Activated T-cell treated with anti-CD3 and anti-CD28 coated beads, Interleukin-2, amount 50 U/mL, for 4 hours (primary cell): Measurements from ENCODE around the gene ENHO. TPM values are rescaled to one million over a fixed set of nuclear protein-coding genes. Genes with fewer than 3 reads are reported as not detected.

ENCODE experiments used
- ATAC-seq, 2 donors: fragments of 200-7000 bp; cut with Tn5 transposase; one replicate each; pipeline ENCODE4 v1.10.0; 2021
- DNase-seq: peaks from one replicate; pipeline ENCODE4 v3.0.0-alpha.2; 2020
- H3K27me3 Mint-ChIP-seq: one replicate; pipeline ENCODE4 v1.8.0; 2021; ENCODE audit warnings: low read depth, mixed read lengths
- H3K36me3 Mint-ChIP-seq: one replicate; pipeline ENCODE4 v1.8.0; 2022; ENCODE audit warnings: mixed read lengths; ENCODE audit not compliant: insufficient read depth
- H3K4me1 Mint-ChIP-seq: one replicate; pipeline ENCODE4 v1.8.0; 2021; ENCODE audit warnings: low read depth, mixed read lengths
- H3K4me3 Mint-ChIP-seq: one replicate; pipeline ENCODE4 v1.8.0; 2021; ENCODE audit warnings: mild to moderate bottlenecking, moderate library complexity, mixed read lengths
- H3K9me3 Mint-ChIP-seq: one replicate; pipeline ENCODE4 v1.8.0; 2021; ENCODE audit warnings: mixed read lengths
- total RNA-seq, 3 donors: library from RNA; stranded (reverse); gene quantifications; one replicate each; pipeline ENCODE4 v1.2.1, GENCODE V29; 2021

The ENHO gene
- total RNA-seq, 3 donors from 2014 or later = not detected

DNA sequence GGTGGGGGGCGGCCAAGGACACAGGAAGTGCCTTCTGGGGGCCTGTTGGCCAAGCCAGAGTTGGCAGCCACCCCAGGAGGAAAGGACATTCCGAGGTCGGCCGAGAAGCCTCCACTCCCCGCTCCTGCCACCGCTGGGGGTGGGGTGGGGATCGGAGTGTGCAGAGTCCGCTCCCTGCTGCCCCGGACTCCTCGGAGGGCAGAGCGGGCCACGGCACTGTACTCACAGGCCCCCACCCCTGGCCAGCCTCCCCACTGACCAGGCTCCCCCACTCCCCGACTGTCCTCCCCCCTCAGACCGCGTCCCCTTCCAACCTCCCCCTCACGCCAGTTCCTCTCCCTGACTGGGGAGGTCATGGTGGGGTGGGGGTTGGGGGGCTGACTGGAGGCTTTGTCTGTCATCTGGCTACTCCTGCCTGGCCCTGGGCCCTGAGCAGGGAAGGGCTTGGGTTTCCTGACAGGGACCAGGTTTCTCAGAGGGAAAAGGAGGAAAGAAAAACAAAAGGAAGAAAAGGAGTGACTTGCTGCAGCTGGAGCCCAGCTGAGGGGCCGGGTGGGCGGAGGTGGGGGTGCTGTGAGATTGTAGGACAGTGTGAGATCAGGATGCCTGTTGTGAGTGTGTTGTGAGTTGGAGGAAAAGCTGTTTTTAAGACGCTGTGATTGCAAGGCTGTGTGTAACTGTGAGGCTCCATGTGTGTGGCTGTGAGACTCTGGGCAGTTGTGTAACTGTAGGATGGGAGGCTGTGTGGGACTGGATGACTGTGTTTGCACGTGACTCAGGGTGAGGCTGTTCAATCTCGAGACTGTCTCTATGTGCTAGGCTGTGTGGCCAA lies 37.0 kb upstream of the ENHO start:
- H3K4me3 Mint-ChIP-seq = no peak overlapping the region
- ATAC-seq = peak; percentile 38 to 53
- H3K36me3 Mint-ChIP-seq = no peaks in the 10 kb centered on the region
- H3K27me3 Mint-ChIP-seq = peaks cover 46% of the 10 kb centered on the region
- peaks cover 3% of the 10 kb centered on the region for H3K9me3 Mint-ChIP-seq
- DNase-seq = no peak
- no peaks in the 10 kb centered on the region for H3K4me1 Mint-ChIP-seq

GRCh38 chr9:34558919-34559623 lies 36.3 kb upstream of the ENHO start:
- Mint-ChIP-seq H3K4me1 (no peaks in the 10 kb centered on the region), H3K9me3 (peaks cover 3% of the 10 kb centered on the region)

DNA sequence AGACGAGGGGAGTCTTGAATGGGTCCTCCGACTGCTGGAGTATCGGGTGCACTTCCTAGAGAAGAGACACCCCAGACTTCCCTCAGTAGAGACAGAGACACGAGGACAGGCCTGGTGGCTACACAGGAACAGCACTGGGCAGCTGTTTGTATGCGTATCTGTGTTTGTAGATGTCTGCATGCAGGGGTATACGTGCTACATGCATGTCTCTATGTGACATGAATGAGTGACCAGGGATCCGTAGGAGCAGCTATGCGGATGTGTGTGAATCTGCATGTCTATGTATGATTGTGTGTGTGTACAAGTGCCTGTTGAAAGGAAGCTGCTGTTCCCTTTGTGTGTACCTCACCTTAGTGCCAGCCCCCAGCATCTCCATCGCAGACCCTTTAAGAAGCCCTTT lies 35.6 kb upstream of the ENHO start:
- Mint-ChIP-seq H3K4me3 (no peak overlapping the region), H3K4me1 (no peaks in the 10 kb centered on the region), H3K9me3 (peaks cover 3% of the 10 kb centered on the region), H3K36me3 (no peaks in the 10 kb centered on the region), H3K27me3 (peaks cover 37% of the 10 kb centered on the region)
- no peak for DNase-seq
- no peak for ATAC-seq

More at GRCh38 chr9:34558919-34559623, 36.3 kb upstream of the ENHO start:
- Mint-ChIP-seq H3K36me3 (no peaks in the 10 kb centered on the region), H3K4me3 (no peak overlapping the region), H3K27me3 (peaks cover 44% of the 10 kb centered on the region)
- ATAC-seq (no peak), DNase-seq (no peak)

- no peaks in the 10 kb centered on the region for H3K4me1 Mint-ChIP-seq
- H3K27me3 Mint-ChIP-seq = peaks cover 31% of the 10 kb centered on the region
- peaks cover 3% of the 10 kb centered on the region for H3K9me3 Mint-ChIP-seq
- DNase-seq = no peak
- no peak overlapping the region for H3K4me3 Mint-ChIP-seq
- no peaks in the 10 kb centered on the region for H3K36me3 Mint-ChIP-seq
- no peak for ATAC-seq
These were observed 34.9 kb upstream of the ENHO start for GRCh38 chr9:34557426-34558321.

DNA sequence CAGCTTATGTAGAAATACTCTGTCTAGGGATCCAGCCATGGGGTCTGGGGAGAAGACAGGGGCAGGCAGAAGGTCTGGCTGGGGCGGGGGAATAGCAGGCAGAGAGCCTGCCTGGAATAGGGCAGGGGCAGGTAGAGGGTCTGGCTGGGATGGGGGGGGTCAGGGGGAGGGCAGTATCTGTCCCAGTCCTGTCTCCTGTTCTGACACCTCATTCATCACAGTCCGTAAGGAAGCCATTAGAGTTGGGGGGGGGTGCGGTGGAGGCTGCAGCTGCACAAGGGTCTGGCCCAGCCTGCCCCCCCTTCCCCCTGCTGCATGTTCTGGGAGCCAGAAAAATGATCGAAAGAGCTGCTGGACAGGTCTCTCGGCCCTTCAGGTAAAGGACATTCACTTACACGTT lies 34.2 kb upstream of the ENHO start:
- Mint-ChIP-seq H3K36me3 (no peaks in the 10 kb centered on the region), H3K4me1 (no peaks in the 10 kb centered on the region), H3K27me3 (peaks cover 31% of the 10 kb centered on the region), H3K4me3 (no peak overlapping the region), H3K9me3 (peaks cover 3% of the 10 kb centered on the region)
- DNase-seq (no peak), ATAC-seq (no peak)

GRCh38 chr9:34555936-34556525 lies 33.2 kb upstream of the ENHO start:
- DNase-seq (no peak), ATAC-seq (no peak)
- no peaks in the 10 kb centered on the region for H3K9me3 Mint-ChIP-seq

DNA sequence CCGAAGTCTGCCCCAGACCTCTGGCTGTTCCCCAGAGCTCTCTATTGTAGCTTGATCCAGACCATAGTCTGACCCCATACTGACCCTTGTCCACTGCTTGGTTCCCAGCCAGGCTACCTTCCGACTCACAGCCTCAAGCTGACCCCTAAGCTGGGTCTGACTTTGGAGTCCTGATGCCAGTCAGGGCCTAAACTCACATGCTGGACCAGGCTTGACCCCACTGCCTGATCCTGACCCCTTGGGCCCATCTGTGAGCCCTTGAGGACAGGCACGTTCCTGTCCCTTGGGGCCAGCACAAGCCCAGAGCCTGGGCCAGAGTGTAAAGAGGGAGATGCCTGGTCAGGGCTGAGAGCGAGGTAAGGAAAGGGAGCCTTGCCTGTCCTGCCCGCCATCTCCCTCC lies 32.7 kb upstream of the ENHO start:
- Mint-ChIP-seq H3K9me3 (no peaks in the 10 kb centered on the region), H3K4me3 (no peak overlapping the region), H3K36me3 (no peaks in the 10 kb centered on the region), H3K4me1 (no peaks in the 10 kb centered on the region), H3K27me3 (peaks cover 31% of the 10 kb centered on the region)
- no peak for ATAC-seq
- DNase-seq = no peak

More at GRCh38 chr9:34555936-34556525, 33.2 kb upstream of the ENHO start:
- Mint-ChIP-seq H3K36me3 (no peaks in the 10 kb centered on the region), H3K4me3 (no peak overlapping the region), H3K4me1 (no peaks in the 10 kb centered on the region), H3K27me3 (peaks cover 31% of the 10 kb centered on the region)

DNA sequence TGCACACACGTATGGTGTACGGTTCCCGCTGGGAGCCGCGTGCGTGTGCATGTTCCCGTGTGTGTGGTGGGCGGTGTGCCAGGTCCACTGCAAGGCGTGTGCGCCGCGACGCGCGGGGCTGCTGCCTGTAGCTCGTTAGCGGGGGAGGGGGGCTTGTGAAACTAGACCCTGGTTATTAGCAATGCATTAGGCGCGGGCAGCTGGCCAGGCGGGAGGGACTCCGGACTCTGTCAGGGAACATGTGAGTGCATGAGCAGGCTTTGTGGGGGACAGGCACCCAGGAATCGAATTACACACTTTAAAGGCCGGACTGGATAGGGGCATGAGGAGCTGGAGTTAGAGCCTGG lies 32.2 kb upstream of the ENHO start:
- H3K4me1 Mint-ChIP-seq = no peaks in the 10 kb centered on the region
- DNase-seq = no peak
- no peaks in the 10 kb centered on the region for H3K9me3 Mint-ChIP-seq
- H3K4me3 Mint-ChIP-seq = no peak overlapping the region
- no peak for ATAC-seq
- peaks cover 26% of the 10 kb centered on the region for H3K27me3 Mint-ChIP-seq
- H3K36me3 Mint-ChIP-seq = no peaks in the 10 kb centered on the region

- Mint-ChIP-seq H3K4me3 (no peak overlapping the region), H3K27me3 (peaks cover 24% of the 10 kb centered on the region)
These were observed 31.6 kb upstream of the ENHO start for GRCh38 chr9:34554211-34555001.

DNA sequence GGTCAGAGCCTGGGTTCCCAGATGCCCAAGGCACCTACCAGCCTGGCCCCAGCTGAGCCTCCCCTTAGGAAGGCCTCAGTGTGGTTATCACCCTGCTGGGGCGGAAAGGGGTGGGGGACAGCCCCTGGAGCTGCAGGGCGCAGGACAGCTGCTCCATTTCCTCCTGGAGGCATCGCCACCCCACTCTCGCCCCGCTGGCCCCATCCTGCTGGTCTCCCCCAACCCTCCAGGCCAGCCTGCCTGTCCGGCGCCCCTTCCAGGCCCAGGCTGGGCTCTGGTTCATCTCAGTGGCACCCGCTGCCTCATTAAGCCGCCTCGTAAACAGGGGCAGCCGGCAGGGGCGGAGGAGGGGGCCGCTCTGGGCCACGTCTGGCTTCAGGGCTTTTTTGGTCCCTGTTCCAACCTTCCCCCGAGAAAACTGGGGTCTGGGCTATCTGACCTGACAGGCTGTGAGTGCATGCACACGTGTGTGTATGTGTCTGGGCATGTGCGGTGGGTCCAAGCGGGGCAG lies 30.8 kb upstream of the ENHO start:
- no peaks in the 10 kb centered on the region for H3K36me3 Mint-ChIP-seq
- H3K27me3 Mint-ChIP-seq = peaks cover 17% of the 10 kb centered on the region
- H3K9me3 Mint-ChIP-seq = no peaks in the 10 kb centered on the region
- no peak overlapping the region for H3K4me3 Mint-ChIP-seq
- no peaks in the 10 kb centered on the region for H3K4me1 Mint-ChIP-seq
- ATAC-seq (no peak), DNase-seq (no peak)

More at GRCh38 chr9:34554211-34555001, 31.6 kb upstream of the ENHO start:
- Mint-ChIP-seq H3K36me3 (no peaks in the 10 kb centered on the region), H3K9me3 (no peaks in the 10 kb centered on the region), H3K4me1 (no peaks in the 10 kb centered on the region)
- DNase-seq (no peak), ATAC-seq (no peak)

DNA sequence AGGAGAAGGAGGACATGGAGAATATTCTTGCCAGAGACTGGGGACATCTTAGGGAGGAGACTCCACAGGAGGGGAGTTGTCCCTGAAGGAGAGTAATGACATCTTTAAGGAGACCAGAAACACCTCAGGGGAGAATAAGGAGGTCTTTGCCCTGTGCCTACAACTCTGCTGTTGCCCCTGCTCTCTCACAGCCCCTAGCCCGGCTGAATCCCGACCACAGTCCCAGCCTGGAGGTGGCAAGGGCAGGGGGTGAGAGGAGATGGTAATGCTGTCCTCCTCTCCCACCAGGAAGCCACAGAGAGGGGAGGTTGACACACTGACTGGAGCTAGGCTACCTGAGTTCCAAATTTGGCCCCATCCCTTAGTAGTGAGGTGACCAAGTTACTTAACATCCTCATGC lies 30.2 kb upstream of the ENHO start:
- DNase-seq = no peak
- no peak for ATAC-seq
- no peaks in the 10 kb centered on the region for H3K4me1 Mint-ChIP-seq
- no peak overlapping the region for H3K4me3 Mint-ChIP-seq
- H3K27me3 Mint-ChIP-seq = peaks cover 19% of the 10 kb centered on the region
- no peaks in the 10 kb centered on the region for H3K36me3 Mint-ChIP-seq
- H3K9me3 Mint-ChIP-seq = no peaks in the 10 kb centered on the region

DNA sequence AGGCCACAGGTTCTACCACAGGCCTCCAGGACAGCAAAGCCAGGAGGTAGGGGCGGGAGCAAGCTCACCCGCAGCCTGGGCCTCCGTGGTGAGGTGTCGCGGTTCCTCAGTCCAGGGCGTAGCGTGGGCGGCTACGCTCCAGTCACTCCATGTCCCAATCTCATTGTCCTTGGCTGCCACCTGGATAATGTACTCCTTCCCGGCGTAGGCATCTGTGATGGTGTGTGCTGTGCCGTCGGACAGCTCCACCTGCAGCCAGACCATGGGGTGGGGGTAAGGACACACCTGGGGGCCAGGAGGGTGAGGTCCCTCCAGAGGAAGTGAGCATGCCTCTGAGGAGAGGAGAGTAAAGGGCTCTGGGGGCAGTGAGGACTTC lies 29.8 kb upstream of the ENHO start:
- no peaks in the 10 kb centered on the region for H3K4me1 Mint-ChIP-seq
- no peak overlapping the region for H3K4me3 Mint-ChIP-seq
- H3K36me3 Mint-ChIP-seq = no peaks in the 10 kb centered on the region
- H3K9me3 Mint-ChIP-seq = no peaks in the 10 kb centered on the region
- ATAC-seq (no peak), DNase-seq (no peak)
- H3K27me3 Mint-ChIP-seq = peaks cover 18% of the 10 kb centered on the region
